Endodermal cell (in vitro differentiated cells): Measurements from ENCODE around the gene LIPM. TPM values are rescaled to one million over a fixed set of nuclear protein-coding genes. Genes with fewer than 3 reads are reported as not detected.

ENCODE experiments used
- DNase-seq: peaks from one replicate; pipeline ENCODE4 v3.0.0-alpha.2; 2017
- H3K27ac ChIP-seq: 2 replicates; pipeline ENCODE4 v1.5.1; 2013; ENCODE audit warnings: mild to moderate bottlenecking, low read depth, low read length, moderate library complexity
- H3K27me3 ChIP-seq: 2 replicates; pipeline ENCODE4 v1.6.1; 2013; ENCODE audit warnings: mild to moderate bottlenecking, low read length, moderate library complexity; ENCODE audit not compliant: insufficient read depth, control insufficient read depth, poor library complexity, severe bottlenecking
- H3K36me3 ChIP-seq: 2 replicates; pipeline ENCODE4 v1.7.0; 2013; ENCODE audit warnings: mild to moderate bottlenecking, low read length, moderate library complexity; ENCODE audit not compliant: control insufficient read depth, insufficient read depth
- H3K4me1 ChIP-seq: one replicate; pipeline ENCODE4 v1.7.0; 2013; ENCODE audit warnings: low read length; ENCODE audit not compliant: control insufficient read depth, insufficient read depth
- H3K4me3 ChIP-seq: 2 replicates; pipeline ENCODE4 v1.5.1; 2013; ENCODE audit warnings: mild to moderate bottlenecking, low read length, moderate library complexity
- H3K9ac ChIP-seq: 2 replicates; pipeline ENCODE4 v1.6.1; 2013; ENCODE audit warnings: mild to moderate bottlenecking, low read length, moderate library complexity; ENCODE audit not compliant: poor library complexity, severe bottlenecking; ENCODE audit errors: extremely low read depth
- H3K9me3 ChIP-seq: 2 replicates; pipeline ENCODE4 v1.6.1; 2013; ENCODE audit warnings: mild to moderate bottlenecking, low read length, moderate library complexity; ENCODE audit not compliant: control insufficient read depth
- H3K27ac Mint-ChIP-seq: 2 replicates; pipeline ENCODE4 v1.8.0; 2020; ENCODE audit warnings: mixed read lengths
- H3K27me3 Mint-ChIP-seq: 2 replicates; pipeline ENCODE4 v1.8.0; 2021; ENCODE audit warnings: mild to moderate bottlenecking, mixed read lengths; ENCODE audit not compliant: insufficient read depth
- H3K36me3 Mint-ChIP-seq: 2 replicates; pipeline ENCODE4 v1.8.0; 2020; ENCODE audit warnings: low read depth, mixed read lengths
- H3K4me1 Mint-ChIP-seq: 2 replicates; pipeline ENCODE4 v1.8.0; 2020; ENCODE audit warnings: mixed read lengths
- H3K4me3 Mint-ChIP-seq: 2 replicates; pipeline ENCODE4 v1.8.0; 2020; ENCODE audit warnings: mild to moderate bottlenecking, moderate library complexity, mixed read lengths
- H3K9me3 Mint-ChIP-seq: 2 replicates; pipeline ENCODE4 v1.8.0; 2020; ENCODE audit warnings: mild to moderate bottlenecking, mixed read lengths
- CTCF ChIP-seq: fragments of 200-600 bp; sonication (generic); conservative IDR thresholded peaks from 2 replicates; pipeline ENCODE4 v1.5.0; 2021; ENCODE audit warnings: antibody characterized with exemption, mild to moderate bottlenecking
- WGBS, 2 experiments: methylation state at CpG; one replicate each; pipeline versions ENCODE4 v1.1.5 to v1.1.7; 2013; ENCODE audit warnings: missing lambda C conversion rate in 2 of 2, mixed read lengths in 1 of 2; ENCODE audit not compliant: insufficient coverage in 1 of 2, insufficient read length in 1 of 2; 5-methylcytosine and 5-hydroxymethylcytosine counted together
- total RNA-seq, 2 donors: library from RNA; stranded (reverse); fragmentation: NEBNext Ultra II Directional in 1 of 2; extraction: Animal tissue kit (Norgen Biotek cat#: 25700) in 1 of 2; gene quantifications; 2 replicates in 1 of 2; 3 replicates in 1 of 2; pipeline ENCODE4 v1.2.1, GENCODE V29; 2021

Gene LIPM
- total RNA-seq, 2 donors from 2014 or later: not detected

GRCh38 chr10:88826388-88826787 is 23.9 kb downstream of the LIPM start:
- Mint-ChIP-seq H3K4me1 (peaks cover 2% of the 10 kb centered on the region), H3K27me3 (peaks cover 65% of the 10 kb centered on the region), H3K27ac (no peak overlapping the region), H3K36me3 (no peaks in the 10 kb centered on the region), H3K9me3 (no peaks in the 10 kb centered on the region), H3K4me3 (no peak overlapping the region)
- no peaks in the 10 kb centered on the region for H3K9me3 ChIP-seq
- peaks cover 94% of the 10 kb centered on the region for H3K27me3 ChIP-seq
- no peak for TF ChIP-seq CTCF
- no peaks in the 10 kb centered on the region for H3K4me1 ChIP-seq
- H3K27ac ChIP-seq: no peak overlapping the region
- H3K4me3 ChIP-seq: no peak overlapping the region
- no peak for DNase-seq
- no peak overlapping the region for H3K9ac ChIP-seq
- WGBS, 2 experiments: 92 to 95% methylated on average over 4 of the region's 4 CpGs
- H3K36me3 ChIP-seq: no peaks in the 10 kb centered on the region

GRCh38 chr10:88827671-88828070 is 25.1 kb downstream of the LIPM start:
- H3K9ac ChIP-seq: no peak overlapping the region
- no peaks in the 10 kb centered on the region for H3K4me1 ChIP-seq
- no peak overlapping the region for H3K27ac ChIP-seq
- peaks cover 6% of the 10 kb centered on the region for H3K4me1 Mint-ChIP-seq
- peaks cover 89% of the 10 kb centered on the region for H3K27me3 ChIP-seq
- 95% methylated on average over 2 of the region's 2 CpGs; no CpG with 5 or more reads in 1 of the 2 experiments for WGBS, 2 experiments
- H3K36me3 Mint-ChIP-seq: no peaks in the 10 kb centered on the region
- H3K4me3 Mint-ChIP-seq: no peak overlapping the region
- H3K27ac Mint-ChIP-seq: no peak overlapping the region
- no peak for TF ChIP-seq CTCF
- H3K27me3 Mint-ChIP-seq: peaks cover 70% of the 10 kb centered on the region
- no peaks in the 10 kb centered on the region for H3K36me3 ChIP-seq
- DNase-seq: no peak
- H3K4me3 ChIP-seq: no peak overlapping the region
- no peaks in the 10 kb centered on the region for H3K9me3 ChIP-seq
- H3K9me3 Mint-ChIP-seq: no peaks in the 10 kb centered on the region

GRCh38 chr10:88828310-88828709 is 25.8 kb downstream of the LIPM start:
- Mint-ChIP-seq H3K9me3 (no peaks in the 10 kb centered on the region), H3K27me3 (peaks cover 76% of the 10 kb centered on the region), H3K27ac (no peak overlapping the region), H3K4me1 (peaks cover 9% of the 10 kb centered on the region), H3K4me3 (no peak overlapping the region), H3K36me3 (no peaks in the 10 kb centered on the region)
- no peak for TF ChIP-seq CTCF
- H3K36me3 ChIP-seq: no peaks in the 10 kb centered on the region
- no peaks in the 10 kb centered on the region for H3K4me1 ChIP-seq
- H3K9ac ChIP-seq: no peak overlapping the region
- H3K27ac ChIP-seq: no peak overlapping the region
- WGBS, 2 experiments: 85% methylated on average over 1 of the region's 1 CpG; no CpG with 5 or more reads in 1 of the 2 experiments
- no peak overlapping the region for H3K4me3 ChIP-seq
- H3K27me3 ChIP-seq: peaks cover 90% of the 10 kb centered on the region
- DNase-seq: no peak
- no peaks in the 10 kb centered on the region for H3K9me3 ChIP-seq
